Activated CD4-positive, alpha-beta T cell treated with anti-CD3 and anti-CD28 coated beads, Interleukin-10, Interleukin-2, amounts not matched to agents 100 ng/mL and 50 ng/mL, durations not matched to agents 16 hours and 8 hours (primary cell): ENCODE data around the gene DERA.
"Not testable (repeated sequence)": the region's sequence is repeated elsewhere in the genome, so short reads cannot be mapped to it uniquely, and the experiment has no call there.

Experiments
- DNase-seq: peaks from one replicate; pipeline ENCODE4 v3.0.0-alpha.2; 2020

Gene DERA

DNA sequence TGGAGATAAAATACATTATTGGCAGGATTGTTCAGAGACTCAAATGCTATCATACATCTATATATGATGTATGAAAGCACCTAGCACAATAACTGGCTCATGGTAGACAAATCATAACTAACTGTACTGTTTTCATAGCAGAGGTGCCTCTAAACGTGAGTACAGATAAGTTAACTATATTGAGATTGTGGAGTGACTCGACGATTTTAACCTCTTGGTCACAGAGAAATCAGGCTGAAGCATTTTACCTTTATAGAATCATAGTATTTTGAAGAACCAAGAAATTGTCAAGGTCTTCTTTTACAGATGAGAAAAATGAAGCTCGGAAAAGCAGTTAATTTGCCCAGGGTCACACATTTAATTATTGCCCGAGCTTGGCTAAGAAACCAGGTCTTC is 666 bp upstream of the DERA start:
- DNase-seq: no peak

DNA sequence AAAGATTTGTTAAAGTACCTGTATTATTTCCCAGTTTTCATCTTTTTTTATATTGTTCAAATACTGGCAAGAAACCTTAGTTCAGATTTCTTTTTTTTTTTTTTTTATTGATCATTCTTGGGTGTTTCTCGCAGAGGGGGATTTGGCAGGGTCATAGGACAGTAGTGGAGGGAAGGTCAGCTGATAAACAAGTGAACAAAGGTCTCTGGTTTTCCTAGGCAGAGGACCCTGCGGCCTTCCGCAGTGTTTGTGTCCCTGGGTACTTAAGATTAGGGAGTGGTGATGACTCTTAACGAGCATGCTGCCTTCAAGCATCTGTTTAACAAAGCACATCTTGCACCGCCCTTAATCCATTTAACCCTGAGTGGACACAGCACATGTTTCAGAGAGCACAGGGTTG is 799 bp downstream of the DERA start:
- not testable (repeated sequence) for DNase-seq

DNA sequence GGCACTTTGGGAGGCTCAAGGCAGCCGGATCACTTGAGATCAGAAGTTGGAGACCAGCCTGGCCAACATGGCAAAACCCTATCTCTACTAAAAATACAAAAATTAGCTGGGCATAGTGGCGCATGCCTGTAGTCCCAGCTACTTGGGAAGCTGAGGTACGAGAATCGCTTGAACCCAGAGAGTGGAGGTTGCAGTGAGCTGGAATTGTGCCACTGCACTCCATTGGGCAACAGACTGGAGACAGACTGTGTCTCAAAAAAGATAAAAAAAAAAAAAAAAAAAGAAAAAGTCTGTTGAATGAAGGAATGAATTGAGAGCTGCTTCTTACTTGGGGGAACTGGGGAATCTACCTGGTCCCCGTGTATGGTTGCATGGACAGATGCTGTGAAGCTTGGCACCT is 3.0 kb downstream of the DERA start:
- DNase-seq: not testable (repeated sequence)

DNA sequence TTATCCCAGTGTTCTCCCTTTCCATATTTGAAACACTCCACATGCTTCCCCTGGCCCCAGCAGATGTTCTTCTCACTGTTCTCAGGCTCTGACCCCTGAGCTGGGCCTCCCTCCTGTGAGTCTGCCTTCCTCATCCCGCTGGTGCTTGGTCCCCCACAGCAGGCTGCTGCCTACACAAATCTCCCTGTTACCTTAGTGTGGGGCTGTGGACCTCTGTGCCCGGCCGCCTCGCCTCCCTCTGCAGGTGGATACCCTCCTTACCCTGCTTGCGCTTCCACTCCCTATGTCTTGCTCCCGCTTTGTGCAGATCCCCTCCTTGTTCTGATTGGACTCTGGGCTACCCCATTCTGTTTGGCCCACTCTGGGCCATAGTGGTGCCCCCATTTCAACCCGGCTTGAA is 6.9 kb downstream of the DERA start:
- no peak for DNase-seq

DNA sequence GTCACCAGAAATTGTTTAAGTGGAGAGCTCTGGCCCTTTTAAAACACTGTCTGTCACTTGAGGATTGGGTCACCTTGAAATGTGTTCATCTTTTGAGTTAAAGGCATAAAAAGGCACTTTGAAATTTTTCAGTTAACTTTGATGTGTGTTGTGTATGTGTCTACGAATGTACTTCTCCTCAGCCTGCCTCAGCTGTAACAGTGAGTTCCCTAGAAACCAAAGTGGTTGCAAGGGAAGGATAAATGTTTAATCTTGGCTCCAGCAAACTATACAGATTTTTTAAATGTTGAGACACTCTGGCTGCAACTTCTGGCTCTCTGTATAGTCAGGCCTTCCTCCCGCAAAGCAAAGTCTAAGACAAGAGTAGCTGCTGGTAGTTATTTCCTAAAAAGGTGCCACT is 8.3 kb downstream of the DERA start:
- no peak for DNase-seq

DNA sequence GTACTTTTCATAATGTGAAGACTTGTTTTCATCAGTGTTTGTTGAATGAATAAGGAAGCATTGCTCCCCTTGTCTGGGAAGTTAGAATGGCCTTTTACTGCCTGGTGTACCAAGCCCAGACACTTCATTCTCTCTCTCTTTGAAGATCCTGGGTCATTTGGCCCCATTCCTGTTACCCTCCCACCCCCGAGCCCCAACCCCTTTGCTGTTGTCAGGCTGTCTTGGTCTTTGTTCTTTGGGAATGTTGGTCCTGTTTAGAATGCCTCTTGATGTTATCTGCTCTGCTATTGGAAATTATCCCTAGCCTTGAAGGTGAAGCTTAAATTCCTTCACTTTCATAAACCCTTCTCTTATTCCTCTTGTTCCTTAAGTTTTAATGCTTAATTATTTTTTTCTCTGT is 13.8 kb downstream of the DERA start:
- no peak for DNase-seq

DNA sequence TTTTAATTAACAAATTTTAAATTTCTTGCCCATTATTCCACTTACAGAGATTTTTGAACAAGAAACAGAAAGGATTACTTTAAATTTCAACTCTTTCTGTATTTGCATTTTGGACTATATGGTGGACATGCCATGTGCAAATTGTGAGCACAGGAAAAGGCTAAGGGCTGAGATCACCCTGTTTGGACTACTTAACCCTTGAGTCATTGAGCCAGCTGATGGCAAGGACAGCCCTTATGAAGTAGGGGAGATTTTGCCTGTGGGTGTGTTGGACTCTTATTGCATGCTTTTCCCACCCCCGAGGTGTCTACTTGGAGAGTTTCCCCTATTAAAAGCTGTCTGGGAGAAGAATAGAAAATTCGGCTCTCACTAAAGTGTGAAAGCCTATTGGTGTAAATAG is 17.2 kb downstream of the DERA start:
- DNase-seq: no peak

DNA sequence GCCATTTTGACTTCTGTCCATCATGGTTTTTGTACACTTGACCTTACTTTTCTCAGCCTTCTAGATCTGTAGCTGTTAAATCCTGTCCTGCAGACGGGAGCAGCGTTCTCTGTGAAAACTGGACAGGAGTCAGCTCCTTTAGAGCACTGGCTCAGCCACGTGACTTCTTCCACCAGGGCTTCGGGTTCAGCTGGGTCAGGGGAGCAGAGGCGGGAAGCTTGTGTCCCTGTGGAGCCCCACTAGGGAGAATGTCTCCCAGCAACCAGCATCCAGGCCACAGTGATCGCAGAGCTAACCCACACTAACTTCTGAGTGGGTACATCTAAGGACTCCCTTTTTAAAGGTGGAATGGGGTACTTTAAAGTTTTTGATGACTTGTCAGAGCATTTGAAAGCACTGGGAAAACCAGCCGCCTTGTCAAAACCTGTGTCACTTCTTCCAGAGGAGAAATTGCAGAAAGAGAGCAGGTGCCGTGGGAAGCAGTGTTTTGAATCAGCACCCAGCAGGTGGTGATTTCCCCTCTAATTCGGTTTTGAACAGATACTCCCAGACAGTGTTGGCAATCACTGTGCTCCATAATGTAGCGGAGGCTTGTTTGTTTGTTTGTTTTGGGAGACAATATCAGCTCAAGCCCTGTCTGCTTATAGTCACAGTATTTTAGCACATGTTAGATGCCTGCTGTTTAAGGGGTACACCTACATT is 17.9 kb downstream of the DERA start:
- no peak for DNase-seq

DNA sequence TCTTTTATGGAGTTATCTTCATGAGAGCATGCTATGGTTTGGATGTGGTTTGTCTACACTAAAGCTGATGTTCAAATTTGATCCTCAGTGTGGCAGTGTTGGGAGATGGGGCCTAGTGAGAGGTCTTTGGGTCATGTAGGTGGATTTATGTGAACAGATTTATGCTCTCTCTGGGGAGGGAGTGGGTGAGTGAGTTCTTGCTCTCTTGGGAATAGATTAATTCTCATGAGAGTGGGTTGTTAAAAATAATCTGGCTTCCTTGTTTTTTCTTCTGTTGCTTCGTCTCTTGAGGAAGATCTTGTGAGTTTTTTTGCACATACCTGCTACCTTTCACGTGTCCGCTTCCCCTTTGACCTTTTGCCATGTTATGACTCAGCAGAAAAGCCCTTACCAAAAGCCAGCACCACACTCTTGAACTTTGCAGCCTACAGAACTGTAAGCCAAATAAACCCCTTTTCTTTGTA is 20.5 kb downstream of the DERA start:
- no peak for DNase-seq

DNA sequence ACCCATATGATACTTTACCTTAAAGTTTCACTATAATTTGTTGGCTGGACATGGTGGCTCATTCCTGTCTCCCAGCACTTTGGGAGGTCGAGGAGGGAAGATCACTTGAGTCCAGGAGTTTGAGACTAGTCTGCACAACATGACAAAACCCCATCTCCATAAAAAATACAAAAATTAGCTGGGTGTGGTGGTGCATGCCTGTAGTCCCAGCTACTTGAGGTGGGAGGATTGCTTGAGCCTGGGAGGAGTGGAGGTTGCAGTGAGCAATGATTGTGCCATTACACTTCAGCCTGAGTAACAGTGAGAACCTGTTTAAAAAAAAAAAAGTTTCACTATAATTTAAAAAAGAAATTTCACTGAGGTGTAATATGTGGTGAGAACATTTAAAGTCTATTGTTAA is 21.2 kb downstream of the DERA start:
- DNase-seq: no peak

DNA sequence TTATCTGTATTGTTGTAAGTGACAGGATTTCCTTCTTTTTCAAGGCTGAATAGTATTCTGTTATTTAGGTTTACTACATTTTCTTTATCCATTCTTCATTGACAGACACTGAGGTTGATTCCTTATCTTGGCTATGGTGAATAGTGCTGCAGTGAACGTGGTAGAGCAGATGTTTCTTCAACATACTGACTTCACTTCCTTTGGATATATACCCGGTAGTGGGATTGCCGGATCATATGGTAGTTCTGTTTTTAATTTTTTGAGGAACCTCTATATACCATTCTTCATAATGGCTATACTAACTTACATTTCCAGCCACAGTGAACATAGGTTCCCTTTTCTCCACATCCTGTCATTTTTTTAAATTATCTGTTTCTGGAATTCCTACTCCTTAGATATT is 21.8 kb downstream of the DERA start:
- no peak for DNase-seq

DNA sequence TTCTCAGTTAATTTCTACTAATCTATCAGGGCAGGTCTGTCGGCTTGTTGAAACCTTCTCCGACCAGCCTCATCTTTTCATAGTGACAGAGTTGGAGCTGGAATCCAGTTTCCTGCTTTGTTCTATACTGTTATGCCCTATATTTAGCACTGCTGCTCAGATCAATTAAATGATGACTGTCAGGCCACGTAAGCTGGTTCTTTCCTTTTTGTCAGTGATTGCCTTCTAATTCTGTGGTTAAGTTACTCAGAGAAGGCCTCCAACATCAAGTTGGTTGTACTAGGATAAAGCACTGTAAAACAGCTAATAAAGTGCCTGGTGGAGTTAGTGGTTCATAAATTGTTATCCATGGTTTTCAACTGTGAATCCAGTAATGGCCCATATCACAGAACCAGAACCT is 22.6 kb downstream of the DERA start:
- no peak for DNase-seq

DNA sequence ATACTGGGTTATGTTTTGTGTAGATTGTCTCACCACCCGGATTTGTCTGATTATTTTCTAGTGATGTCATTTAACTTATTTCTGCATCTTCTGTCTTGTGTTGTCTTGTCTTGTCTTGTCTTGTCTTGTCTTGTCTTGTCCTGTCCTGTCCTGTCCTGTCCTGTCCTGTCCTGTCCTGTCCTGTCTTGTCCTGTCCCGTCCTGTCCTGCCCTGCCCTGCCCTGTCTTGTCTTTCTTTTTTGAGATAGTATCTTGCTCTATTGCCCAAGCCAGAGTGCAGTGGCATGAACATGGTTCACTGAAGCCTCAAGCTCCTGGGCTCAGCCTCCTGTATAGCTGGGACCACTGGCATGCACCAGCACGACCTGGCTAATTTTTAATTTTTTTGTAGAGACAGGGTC is 25.6 kb downstream of the DERA start:
- DNase-seq: no peak

DNA sequence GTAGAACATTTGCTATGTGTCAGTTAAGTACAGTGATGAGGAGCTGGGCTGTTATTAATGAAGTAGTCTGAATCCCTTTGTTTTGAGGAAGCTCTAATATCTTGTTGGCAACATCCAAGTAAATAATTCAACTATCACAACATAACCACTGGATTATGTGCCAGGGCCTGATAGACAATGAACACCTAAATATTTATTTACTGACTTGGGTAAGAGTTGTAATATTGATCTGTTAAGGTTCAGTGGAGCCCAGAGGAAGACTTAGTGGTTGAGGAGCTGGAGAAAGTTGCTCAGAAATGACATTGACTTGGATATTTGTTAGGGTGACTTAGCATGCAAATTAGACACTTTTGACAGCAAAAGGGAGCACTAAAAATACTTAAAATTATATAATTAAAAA is 26.8 kb downstream of the DERA start:
- DNase-seq: no peak

DNA sequence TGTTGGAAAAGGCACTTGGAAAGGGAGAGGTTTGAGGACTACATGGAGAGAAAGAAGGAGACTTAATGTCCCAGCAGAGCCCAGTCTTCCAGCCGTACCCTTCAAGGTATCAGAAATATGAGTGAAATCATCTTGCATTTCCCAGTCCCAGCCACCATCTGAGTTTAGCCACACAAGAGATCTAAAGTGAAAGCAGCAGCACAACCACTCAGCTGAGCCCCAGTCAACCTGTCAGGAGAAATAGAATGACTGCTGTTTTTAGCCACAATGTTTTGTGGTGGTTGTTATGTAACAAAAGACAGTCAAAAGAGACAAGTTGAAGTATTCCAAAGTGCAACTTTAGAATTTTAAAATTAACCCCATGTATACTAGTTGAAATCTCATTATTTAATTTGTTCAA is 28.0 kb downstream of the DERA start:
- DNase-seq: no peak

DNA sequence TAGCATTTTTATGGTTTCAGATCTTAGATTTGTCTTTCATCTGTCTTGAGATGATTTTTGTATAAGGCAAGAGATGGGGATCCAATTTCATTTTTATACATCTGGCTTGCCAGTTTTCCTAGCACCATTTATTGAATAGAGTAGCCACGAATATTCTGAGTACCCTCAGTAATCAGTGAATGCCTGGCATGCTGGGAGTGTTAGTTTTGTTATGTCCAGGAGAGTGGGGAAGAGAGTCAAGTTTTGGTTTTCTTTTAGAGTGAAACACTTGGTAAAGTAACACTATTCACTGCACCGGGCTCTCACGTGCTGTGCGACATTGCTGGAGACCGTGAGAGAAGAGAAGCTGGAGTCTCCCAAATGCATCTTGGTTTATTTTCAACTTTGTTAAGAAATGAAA is 31.3 kb downstream of the DERA start:
- no peak for DNase-seq

DNA sequence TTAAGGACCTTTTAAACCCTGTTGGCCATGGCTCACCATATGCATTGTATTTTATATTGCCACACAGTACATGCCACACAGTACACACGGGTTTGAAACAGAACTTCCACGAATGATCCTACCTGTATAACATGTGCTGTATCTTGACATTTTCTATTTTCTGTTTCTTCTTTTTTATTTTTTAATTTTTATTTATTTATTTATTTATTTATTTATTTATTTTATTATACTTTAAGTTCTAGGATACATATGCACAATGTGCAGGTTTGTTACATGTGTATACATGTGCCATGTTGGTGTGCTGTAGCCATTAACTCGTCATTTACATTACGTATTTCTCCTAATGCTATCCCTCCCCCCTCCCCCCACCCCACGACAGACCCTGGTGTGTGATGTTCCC is 32.4 kb downstream of the DERA start:
- not testable (repeated sequence) for DNase-seq

DNA sequence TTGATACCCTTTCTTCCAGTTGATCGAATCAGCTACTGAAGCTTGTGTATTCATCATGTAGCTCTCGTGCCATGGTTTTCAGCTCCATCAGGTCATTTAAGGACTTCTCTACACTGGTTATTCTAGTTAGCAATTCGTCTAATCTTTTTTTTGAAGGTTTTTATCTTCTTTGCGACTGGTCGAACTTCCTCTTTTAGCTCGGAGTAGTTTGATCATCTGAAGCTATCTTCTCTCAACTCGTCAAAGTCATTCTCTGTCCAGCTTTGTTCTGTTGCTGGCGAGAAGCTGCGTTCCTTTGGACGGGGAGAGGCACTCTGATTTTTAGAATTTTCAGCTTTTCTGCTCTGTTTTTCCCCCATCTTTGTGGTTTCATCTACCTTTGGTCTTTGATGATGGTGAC is 37.3 kb downstream of the DERA start:
- not testable (repeated sequence) for DNase-seq

DNA sequence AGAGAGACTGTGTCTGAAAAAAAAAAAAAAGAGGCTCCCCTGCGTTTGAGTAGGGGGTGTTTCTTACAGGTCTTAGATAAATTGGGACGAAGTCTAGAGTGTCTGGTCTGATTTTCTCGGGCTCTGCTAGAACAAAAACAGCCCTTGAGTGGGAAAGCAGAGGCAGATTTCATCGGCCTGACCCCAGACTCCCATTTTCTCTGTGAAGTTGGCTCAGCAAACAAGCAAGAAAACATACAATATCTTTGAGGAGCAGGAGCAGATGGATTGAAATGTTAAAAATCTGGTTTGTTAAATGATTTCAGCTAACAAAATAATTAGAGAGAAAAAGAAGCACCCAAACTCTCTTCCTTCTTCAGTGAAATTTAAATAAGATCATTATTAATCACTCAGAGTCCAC is 44.1 kb downstream of the DERA start:
- DNase-seq: no peak

DNA sequence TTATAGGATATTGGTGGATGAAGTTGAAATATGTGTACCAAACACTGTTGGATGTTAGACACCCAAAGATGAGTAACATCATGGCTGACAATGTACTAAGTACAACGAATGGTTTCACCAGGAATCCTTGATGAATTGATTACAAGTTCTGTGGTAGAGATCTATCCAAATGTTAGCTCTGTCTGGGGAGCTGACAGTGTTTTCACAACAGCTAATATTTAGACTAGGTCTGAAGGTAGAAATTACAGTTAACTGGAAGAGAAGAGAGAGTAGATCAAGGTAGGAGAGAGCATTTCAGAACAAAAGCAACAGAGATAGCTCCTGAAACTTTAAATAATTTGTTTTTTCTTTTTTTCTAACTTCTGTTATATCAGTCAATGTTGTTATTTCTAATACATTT is 44.9 kb downstream of the DERA start:
- DNase-seq: no peak

DNA sequence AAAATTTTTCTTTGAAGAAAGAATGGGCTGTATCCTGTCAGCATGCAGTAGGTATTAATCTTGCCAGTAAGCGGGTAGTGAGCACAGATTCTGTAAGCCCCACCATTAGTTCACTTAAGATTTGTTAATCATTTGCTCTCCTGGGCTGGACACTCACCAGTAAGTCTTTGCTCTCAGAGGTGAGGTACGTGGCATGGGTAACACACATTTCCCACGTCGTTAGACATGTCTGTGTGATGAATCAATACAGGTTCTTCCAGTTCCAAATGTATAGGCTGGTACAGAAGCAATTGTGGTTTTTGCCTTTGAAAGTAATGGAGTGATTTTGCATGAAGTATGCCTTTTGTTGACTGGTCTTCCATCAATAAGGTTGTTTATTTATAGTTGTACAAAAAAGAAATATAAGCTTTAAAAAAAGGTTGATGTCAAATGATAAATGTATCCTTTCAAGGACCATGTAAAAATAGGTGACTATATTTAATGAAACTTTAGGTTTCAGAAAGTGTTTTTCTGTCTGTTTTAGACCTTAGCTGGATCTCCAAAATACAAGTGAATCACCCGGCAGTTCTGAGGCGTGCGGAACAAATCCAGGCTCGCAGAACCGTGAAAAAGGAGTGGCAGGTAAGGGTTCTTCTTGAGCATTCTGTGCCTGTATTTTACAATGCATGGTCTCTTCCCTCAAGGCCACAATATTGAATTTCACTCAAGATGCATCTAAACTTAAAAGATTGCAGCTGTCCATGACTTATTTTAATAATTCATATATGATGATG is 45.5 kb downstream of the DERA start:
- no peak for DNase-seq

DNA sequence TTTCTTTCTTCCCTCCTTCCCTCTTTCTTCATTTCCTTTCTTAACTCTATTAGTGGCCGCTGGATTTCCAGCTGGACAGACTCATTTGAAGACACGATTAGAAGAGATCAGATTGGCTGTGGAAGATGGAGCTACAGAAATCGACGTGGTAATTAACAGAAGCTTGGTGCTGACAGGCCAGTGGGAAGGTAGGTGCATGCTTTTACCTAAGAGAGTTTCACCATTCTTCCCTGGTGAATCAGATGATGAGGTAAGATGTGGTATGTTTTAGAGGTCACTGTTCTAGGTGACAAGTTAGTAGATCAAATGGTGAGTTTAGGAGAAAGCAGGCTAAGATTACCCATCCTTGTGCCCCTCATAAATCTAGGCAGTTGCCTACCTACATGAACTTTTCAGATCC is 51.6 kb downstream of the DERA start:
- no peak for DNase-seq

DNA sequence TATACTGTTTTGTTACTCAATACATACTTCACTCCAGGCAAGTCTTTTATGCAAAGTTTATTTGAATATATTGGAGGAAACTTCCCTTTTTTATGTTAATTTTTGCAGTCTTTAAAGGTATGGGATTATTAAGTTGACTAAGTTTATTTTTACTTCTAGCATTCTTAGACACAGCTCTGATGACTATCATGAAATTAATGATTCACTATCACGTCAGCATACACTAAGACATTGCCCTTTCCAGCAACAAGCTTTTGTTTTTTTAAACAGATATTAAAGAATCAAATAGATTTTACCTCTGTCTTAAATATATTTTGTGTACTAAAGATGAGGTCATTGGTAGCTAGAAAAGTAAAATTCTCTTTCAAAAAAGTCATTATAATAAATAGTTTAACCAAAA is 52.1 kb downstream of the DERA start:
- DNase-seq: no peak

DNA sequence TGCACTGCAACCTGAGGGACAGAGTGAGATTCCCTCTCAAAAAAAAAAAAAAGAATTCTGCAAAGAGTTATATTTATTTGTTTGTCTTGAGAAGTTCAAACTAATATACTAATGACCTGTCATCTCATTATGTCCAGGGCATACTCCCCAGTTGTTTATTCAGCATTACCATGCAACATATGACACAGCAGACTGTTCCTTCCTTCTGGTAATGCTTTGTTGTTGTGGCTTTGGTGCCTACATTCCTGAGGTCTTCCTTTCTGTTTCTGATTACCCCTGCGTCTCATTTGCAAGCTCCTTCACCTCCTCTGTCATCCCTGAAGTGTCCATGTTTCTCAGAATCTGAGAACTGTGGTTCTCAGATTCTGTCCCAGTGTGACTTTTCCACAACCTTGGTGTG is 55.3 kb downstream of the DERA start:
- no peak for DNase-seq

DNA sequence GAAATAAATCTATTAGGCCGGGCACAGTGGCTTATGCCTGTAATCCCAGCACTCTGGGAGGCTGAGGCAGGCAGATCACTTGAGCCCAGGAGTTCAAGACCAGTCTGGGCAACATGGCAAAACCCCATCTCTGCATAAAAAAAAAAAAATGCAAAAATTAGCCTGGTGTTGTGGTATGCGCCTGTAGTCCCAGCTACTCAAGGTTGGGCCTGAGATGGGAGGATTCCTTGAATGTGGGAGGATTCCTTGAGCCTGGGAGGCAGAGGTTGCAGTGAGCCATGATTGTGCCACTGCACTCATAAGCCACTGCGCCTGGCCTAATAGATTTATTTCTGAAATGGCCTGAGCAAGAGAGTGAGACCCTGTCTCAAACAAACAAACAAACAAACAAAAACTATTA is 55.9 kb downstream of the DERA start:
- DNase-seq: not testable (repeated sequence)
